A673 (cell line): ENCODE results near the gene CLSTN2. TPM values are rescaled to one million over a fixed set of nuclear protein-coding genes. Genes with fewer than 3 reads are reported as not detected.

Experiments used
- BruUV-seq: library from RNA; stranded (reverse); fragments of 400-500 nt; replicated peaks from 2 replicates; lab custom pipeline; 2021; lab: Mats Ljungman, UMichigan
- CTCF ChIA-PET: fragments of 300-600 bp; sonication (Branson Sonifier 250); formaldehyde crosslinking; loops from one replicate; lab custom pipeline; 2022; ENCODE audit warnings: antibody characterized with exemption; lab: Charles Lee
- POLR2A ChIA-PET: fragments of 300-600 bp; sonication (Branson Sonifier 250); formaldehyde crosslinking; loops from one replicate; lab custom pipeline; 2022; ENCODE audit warnings: antibody characterized with exemption; ENCODE audit not compliant: low non-redundant PET; lab: Charles Lee
- DNase-seq: peaks from one replicate; pipeline ENCODE4 v3.0.0-alpha.2; 2015; ENCODE audit warnings: low spot score
- H3K27ac ChIP-seq: fragments of 200-600 bp; sonication (generic); 2 replicates; pipeline ENCODE4 v1.5.1; 2016; ENCODE audit warnings: mixed run types, low read depth, mild to moderate bottlenecking, mixed read lengths, antibody characterized with exemption, low read length; ENCODE audit not compliant: poor library complexity, severe bottlenecking
- H3K27me3 ChIP-seq: fragments of 200-600 bp; sonication (generic); replicated peaks from 2 replicates; pipeline ENCODE4 v1.6.1; 2017; ENCODE audit warnings: mixed run types, low read depth, mild to moderate bottlenecking, mixed read lengths, antibody characterized with exemption, low read length; ENCODE audit not compliant: insufficient read depth, poor library complexity
- H3K36me3 ChIP-seq: fragments of 200-600 bp; sonication (generic); 2 replicates; pipeline ENCODE4 v1.6.1; 2016; ENCODE audit warnings: mixed run types, mild to moderate bottlenecking, mixed read lengths, antibody characterized with exemption, low read length; ENCODE audit not compliant: insufficient read depth, poor library complexity, severe bottlenecking
- H3K4me1 ChIP-seq: fragments of 200-600 bp; sonication (generic); 2 replicates; pipeline ENCODE4 v1.6.1; 2017; ENCODE audit warnings: mixed run types, mild to moderate bottlenecking, mixed read lengths, antibody characterized with exemption, low read length; ENCODE audit not compliant: insufficient read depth, poor library complexity, severe bottlenecking
- H3K4me3 ChIP-seq: fragments of 200-600 bp; sonication (generic); 2 replicates; pipeline ENCODE4 v1.5.1; 2016; ENCODE audit warnings: low read depth, mixed run types, mild to moderate bottlenecking, mixed read lengths, low read length; ENCODE audit not compliant: poor library complexity, severe bottlenecking
- H3K9me3 ChIP-seq: fragments of 200-600 bp; sonication (generic); 2 replicates; pipeline ENCODE4 v1.6.1; 2016; ENCODE audit warnings: mixed run types, low read depth, mild to moderate bottlenecking, mixed read lengths, antibody characterized with exemption, low read length; ENCODE audit not compliant: poor library complexity, severe bottlenecking
- EZH2 ChIP-seq: fragments of 200-600 bp; sonication (generic); IDR thresholded peaks from 2 replicates; pipeline ENCODE4 v1.6.1; 2017; ENCODE audit warnings: borderline replicate concordance, low read depth, mild to moderate bottlenecking, mixed read lengths, antibody characterized with exemption, low read length; ENCODE audit not compliant: poor library complexity, severe bottlenecking
- intact Hi-C: fragments of 100-400 bp; cut with micrococcal nuclease; formaldehyde crosslinking; loops from one replicate; pipeline ENCODE4 v1.10.0; 2022; ENCODE audit not compliant: unreplicated experiment
- total RNA-seq: library from RNA; stranded (reverse); gene quantifications from 2 replicates; pipeline ENCODE4 v1.2.3, GENCODE V29; 2021
- TF ChIP-seq, protein P1 (sequence below): fragments of 300-800, 200-600 bp; sonication (generic); conservative IDR thresholded peaks from 2 replicates; pipeline ENCODE4 v1.5.1; 2017; ENCODE audit warnings: low read depth, mild to moderate bottlenecking, antibody characterized with exemption, low read length, moderate library complexity, mixed read lengths

CLSTN2 gene
- total RNA-seq, 1 experiment from 2014 or later: 50.7 TPM

DNA sequence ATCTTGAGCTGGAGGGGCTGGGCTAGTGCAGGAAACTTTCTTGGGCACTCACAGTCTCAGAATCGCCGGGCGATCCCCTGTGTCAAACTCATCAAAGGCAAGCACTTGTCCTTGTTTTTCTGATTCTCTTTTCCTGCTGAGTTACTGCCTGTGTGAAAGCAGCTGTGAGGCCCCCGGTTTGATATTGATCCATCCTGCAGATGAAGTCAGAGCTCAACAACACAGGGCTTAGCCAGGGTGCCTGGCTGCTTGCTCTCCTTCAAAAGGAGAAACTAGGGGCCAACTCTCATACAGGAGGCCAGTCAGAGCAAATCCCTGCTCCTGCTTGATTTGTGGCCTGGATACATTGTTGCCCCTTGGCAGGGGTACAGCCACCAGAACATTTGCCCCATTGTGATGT lies 22.9 kb downstream of the CLSTN2 start:
- intact Hi-C loops: no loop called here
- no peak for TF ChIP-seq EZH2
- TF ChIP-seq, protein P1, sequence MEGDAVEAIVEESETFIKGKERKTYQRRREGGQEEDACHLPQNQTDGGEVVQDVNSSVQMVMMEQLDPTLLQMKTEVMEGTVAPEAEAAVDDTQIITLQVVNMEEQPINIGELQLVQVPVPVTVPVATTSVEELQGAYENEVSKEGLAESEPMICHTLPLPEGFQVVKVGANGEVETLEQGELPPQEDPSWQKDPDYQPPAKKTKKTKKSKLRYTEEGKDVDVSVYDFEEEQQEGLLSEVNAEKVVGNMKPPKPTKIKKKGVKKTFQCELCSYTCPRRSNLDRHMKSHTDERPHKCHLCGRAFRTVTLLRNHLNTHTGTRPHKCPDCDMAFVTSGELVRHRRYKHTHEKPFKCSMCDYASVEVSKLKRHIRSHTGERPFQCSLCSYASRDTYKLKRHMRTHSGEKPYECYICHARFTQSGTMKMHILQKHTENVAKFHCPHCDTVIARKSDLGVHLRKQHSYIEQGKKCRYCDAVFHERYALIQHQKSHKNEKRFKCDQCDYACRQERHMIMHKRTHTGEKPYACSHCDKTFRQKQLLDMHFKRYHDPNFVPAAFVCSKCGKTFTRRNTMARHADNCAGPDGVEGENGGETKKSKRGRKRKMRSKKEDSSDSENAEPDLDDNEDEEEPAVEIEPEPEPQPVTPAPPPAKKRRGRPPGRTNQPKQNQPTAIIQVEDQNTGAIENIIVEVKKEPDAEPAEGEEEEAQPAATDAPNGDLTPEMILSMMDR: no peak

DNA sequence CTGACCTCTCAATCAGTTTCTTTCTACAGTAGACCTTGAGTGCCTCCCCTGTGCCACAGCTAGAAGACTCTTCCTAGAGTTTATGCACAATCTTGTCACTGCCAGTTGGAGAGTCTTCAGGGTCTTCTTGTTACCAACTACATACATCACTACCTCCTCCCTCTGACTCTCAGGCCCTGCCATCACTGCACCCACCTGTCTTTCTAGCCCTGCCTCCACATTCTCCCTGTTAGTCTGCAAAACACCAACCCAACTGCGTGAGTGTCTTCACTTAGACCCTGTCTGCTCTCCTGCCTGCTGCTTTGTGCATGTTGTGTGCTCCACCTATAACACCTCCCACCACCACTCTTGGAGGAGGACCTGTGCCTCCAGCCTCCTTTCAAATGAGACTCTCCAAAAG lies 34.4 kb downstream of the CLSTN2 start:
- H3K4me3 ChIP-seq: no peak overlapping the region
- ChIA-PET POLR2A (no interaction called here), CTCF (no interaction called here)
- intact Hi-C loops: no loop called here
- H3K27ac ChIP-seq: no peak overlapping the region
- no peak for DNase-seq
- H3K36me3 ChIP-seq: no peaks in the 10 kb centered on the region
- TF ChIP-seq, protein P1: no peak
- no peak for TF ChIP-seq EZH2
- no TSS peak for BruUV-seq
- no peaks in the 10 kb centered on the region for H3K27me3 ChIP-seq
- no peaks in the 10 kb centered on the region for H3K9me3 ChIP-seq
- no peaks in the 10 kb centered on the region for H3K4me1 ChIP-seq

More for the DNA sequence above, 22.9 kb downstream of the CLSTN2 start:
- H3K27ac ChIP-seq: no peak overlapping the region
- POLR2A ChIA-PET: no interaction called here
- H3K27me3 ChIP-seq: no peaks in the 10 kb centered on the region
- no peak overlapping the region for H3K4me3 ChIP-seq
- no TSS peak for BruUV-seq
- DNase-seq: no peak
- H3K36me3 ChIP-seq: no peaks in the 10 kb centered on the region
- no peaks in the 10 kb centered on the region for H3K9me3 ChIP-seq
- H3K4me1 ChIP-seq: no peaks in the 10 kb centered on the region
- CTCF ChIA-PET: no interaction called here

DNA sequence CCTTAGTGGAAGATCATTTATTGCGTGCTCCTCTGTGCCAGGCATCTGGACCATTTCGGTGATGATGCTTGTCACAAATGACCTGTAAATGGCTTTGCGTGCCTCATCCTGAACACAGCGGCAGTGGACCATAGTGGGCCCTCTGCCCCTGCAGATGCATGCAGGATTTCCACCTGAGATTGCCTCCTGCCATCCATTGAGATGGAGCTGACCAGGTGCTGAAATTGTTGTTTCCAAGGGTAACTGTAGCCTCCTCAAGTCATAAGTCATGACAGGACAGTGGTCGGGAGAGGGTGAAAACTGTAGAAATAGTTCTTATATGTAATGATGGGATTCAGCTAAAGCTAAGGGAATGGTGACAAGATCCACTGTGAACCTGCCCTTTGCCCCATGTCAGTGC lies 35.5 kb downstream of the CLSTN2 start:
- TF ChIP-seq, protein P1: no peak
- no peak for TF ChIP-seq EZH2
- no peak overlapping the region for H3K27ac ChIP-seq
- no peaks in the 10 kb centered on the region for H3K36me3 ChIP-seq
- no peak overlapping the region for H3K4me3 ChIP-seq
- BruUV-seq: no TSS peak
- intact Hi-C loops: no loop called here
- no peak for DNase-seq
- ChIA-PET CTCF (no interaction called here), POLR2A (no interaction called here)
- H3K4me1 ChIP-seq: no peaks in the 10 kb centered on the region
- H3K27me3 ChIP-seq: no peaks in the 10 kb centered on the region
- H3K9me3 ChIP-seq: no peaks in the 10 kb centered on the region
